Measurements from ENCODE around the gene TUBB1. TPM values are rescaled to one million over a fixed set of nuclear protein-coding genes. Genes with fewer than 3 reads are reported as not detected.

The TUBB1 gene
- total and polyA plus RNA-seq, 8 donors = 0.04 to 1.2 (median 0.14) TPM; not detected in 1

DNA sequence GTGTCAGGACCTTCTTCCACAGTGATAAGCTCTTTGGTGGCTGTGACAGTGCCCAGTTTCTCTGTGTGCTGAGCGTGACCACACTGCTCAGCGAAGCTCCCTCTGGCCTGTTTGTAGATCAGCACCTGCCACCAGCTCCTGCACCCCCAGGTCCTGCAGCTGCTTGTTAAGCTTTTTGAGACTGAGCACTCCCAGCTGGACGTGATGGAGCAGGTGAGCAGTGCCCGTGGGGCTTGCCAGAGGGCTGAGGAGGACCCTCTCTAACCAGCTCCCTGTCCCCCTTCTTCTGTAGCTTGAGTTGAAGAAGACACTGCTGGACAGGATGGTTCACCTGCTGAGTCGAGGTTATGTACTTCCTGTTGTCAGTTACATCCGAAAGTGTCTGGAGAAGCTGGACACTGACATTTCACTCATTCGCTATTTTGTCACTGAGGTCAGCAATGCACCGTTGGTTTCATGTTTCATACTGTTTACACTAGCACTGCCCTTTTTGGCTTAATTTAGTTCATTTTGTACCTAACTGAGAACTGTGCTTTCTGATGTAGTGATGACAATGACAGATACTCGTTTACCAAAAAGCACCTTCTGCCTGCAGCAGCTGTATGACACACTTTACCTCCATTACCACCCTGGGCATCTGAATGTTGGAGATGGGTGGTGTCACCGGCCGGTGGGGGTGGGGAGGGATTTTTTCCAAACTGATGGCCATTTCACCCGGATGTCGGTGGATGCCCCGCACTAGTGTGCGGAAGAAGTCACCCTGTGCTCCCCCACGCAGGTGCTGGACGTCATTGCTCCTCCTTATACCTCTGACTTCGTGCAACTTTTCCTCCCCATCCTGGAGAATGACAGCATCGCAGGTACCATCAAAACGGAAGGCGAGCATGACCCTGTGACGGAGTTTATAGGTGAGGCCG, 25.6 kb upstream of the TUBB1 start:
- peak in 2 of 4 donors; percentile 7 to 38 for ATAC-seq

DNA sequence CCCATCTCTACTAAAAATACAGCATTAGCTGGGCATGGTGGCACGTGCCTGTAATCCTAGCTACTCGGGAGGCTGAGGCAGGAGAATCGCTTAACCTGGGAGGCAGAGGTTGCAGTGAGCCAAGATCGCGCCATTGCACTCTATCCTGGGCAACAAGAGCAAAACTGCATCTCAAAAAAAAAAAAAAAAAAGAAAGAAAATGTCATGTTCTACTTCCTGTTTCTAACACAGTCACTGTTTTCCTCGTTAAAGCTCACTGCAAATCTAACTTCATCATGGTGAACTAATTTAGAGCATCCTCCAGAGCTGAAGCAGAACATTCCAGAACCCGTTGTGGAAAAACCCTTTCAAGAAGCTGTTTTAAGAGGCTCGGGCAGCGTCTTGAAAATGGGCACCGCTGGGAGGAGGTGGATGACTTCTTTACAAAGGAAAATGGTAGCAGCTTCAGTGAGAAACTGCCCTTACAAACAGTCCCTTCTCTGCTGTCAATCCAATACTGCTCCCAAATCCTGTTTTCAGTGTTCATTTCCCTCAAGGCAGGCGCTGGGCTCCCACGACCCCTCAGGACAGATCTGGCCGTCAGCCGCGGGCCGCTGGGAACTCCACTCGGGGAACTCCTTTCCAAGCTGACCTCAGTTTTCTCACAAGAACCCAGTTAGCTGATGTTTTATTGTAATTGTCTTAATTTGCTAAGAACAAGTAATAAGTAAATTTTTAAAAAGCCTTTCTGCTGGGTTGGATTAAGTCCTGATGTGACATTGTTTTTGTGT, 24.7 kb upstream of the TUBB1 start:
- 85 to 87% methylated on average over 17 of the region's 17 CpGs for WGBS, 2 donors
- FAIRE-seq (no peak), ATAC-seq (no peak), DNase-seq (peak in 1 of 6 donors; percentile 47)
- Histone ChIP-seq H3K9me3 (no peaks in the 10 kb centered on the region), H3K4me3 (no peak overlapping the region), H3K4me1 (peaks cover 0 to 3% (median 0%) of the 10 kb centered on the region in 3 donors), H3K27ac (no peak overlapping the region), H3K36me3 (peaks cover 0 to 67% (median 22%) of the 10 kb centered on the region in 3 donors), H3K27me3 (no peaks in the 10 kb centered on the region)
- intact Hi-C loops (cut with DNase I) = no loop called here
- TF ChIP-seq, protein P1, sequence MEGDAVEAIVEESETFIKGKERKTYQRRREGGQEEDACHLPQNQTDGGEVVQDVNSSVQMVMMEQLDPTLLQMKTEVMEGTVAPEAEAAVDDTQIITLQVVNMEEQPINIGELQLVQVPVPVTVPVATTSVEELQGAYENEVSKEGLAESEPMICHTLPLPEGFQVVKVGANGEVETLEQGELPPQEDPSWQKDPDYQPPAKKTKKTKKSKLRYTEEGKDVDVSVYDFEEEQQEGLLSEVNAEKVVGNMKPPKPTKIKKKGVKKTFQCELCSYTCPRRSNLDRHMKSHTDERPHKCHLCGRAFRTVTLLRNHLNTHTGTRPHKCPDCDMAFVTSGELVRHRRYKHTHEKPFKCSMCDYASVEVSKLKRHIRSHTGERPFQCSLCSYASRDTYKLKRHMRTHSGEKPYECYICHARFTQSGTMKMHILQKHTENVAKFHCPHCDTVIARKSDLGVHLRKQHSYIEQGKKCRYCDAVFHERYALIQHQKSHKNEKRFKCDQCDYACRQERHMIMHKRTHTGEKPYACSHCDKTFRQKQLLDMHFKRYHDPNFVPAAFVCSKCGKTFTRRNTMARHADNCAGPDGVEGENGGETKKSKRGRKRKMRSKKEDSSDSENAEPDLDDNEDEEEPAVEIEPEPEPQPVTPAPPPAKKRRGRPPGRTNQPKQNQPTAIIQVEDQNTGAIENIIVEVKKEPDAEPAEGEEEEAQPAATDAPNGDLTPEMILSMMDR (IDR thresholded peaks at IDR 0.05) = no peak

More for the DNA sequence above, 25.6 kb upstream of the TUBB1 start:
- DNase-seq = peak in 3 of 6 donors; percentile 6 to 44 (median 10)
- no peak overlapping the region for H3K4me3 ChIP-seq
- no peak for FAIRE-seq
- peaks cover 0 to 76% (median 31%) of the 10 kb centered on the region in 3 donors for H3K36me3 ChIP-seq
- TF ChIP-seq, protein P1 (IDR thresholded peaks at IDR 0.05) = no peak
- H3K27ac ChIP-seq = no peak overlapping the region
- H3K4me1 ChIP-seq = peaks cover 0 to 3% (median 0%) of the 10 kb centered on the region in 3 donors
- intact Hi-C loops (cut with DNase I) = no loop called here
- H3K27me3 ChIP-seq = no peaks in the 10 kb centered on the region
- H3K9me3 ChIP-seq = no peaks in the 10 kb centered on the region
- WGBS, 2 donors = 86 to 87% methylated on average over 23 of the region's 23 CpGs

DNA sequence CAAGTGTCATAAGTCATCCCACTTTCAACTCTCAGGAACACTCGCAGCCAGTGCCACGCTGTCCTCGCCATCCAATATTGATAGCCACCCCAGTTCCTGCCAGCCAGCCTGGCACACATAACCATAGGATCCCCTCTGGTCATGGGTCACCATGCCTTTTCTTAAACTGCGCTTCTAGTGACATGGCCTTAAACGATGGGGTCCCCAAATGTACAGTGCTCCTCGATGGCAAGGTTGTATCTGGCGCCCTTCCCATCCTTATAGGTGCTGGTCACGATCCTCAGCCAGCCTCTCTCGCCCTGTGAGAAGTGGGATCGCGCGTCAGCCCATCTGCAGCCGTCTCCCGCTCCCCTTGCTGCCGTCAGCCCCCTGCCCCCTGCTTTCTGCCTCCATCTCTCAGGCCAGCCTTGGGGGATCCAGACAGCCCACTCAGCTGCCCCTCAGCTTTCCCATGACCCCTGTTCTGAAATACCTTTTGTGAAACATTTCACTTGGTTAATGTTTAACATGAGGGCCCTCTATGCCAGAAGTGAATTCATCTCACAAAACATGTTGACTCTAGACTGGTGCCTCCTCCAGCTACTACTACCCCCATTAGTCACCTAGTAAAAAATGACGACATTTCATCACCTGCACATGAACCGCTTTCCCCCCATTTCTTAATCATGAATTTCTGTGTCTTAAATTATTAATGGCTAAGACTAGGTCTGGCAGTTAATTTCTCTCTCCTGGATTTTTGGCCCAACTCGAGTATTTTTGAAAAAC, 23.6 kb upstream of the TUBB1 start:
- Histone ChIP-seq H3K36me3 (peaks cover 0 to 58% (median 18%) of the 10 kb centered on the region in 3 donors), H3K27ac (peak overlapping the region in 2 of 4 donors; percentile 54 to 57), H3K4me3 (no peak overlapping the region), H3K9me3 (no peaks in the 10 kb centered on the region), H3K4me1 (peaks cover 0 to 3% (median 0%) of the 10 kb centered on the region in 3 donors), H3K27me3 (no peaks in the 10 kb centered on the region)
- TF ChIP-seq, protein P1 (IDR thresholded peaks at IDR 0.05) = no peak
- ATAC-seq (peak; percentile 55 to 84 (median 78)), DNase-seq (peak in 1 of 6 donors; percentile 37), FAIRE-seq (no peak)
- intact Hi-C loops (cut with DNase I) = no loop called here
- 60 to 66% methylated on average over 18 of the region's 18 CpGs for WGBS, 2 donors

DNA sequence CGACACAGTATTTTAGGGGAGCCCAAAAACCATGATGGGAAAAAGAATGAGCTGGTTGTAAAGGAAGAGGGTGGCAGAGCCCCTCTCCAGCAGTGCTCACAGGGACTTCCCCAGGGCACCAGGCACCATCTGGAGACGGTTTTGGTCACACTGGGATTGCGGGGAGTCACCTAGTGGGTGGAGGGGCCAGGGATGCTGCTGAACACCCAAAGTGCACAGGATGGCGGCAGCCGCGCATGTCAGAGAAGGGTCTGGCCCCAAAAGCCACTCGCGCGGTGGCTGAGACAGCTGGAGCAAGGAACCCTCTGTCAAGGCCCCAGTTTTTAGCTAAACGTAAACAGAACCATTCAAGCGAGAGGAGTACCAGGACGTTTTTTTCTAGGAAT, 23.0 kb upstream of the TUBB1 start:
- Histone ChIP-seq H3K4me1 (peaks cover 0 to 3% (median 0%) of the 10 kb centered on the region in 3 donors), H3K4me3 (no peak overlapping the region), H3K36me3 (peaks cover 0 to 56% (median 17%) of the 10 kb centered on the region in 3 donors), H3K27ac (peak overlapping the region in 2 of 4 donors; percentile 48 to 57), H3K9me3 (no peaks in the 10 kb centered on the region), H3K27me3 (no peaks in the 10 kb centered on the region)
- TF ChIP-seq, protein P1 (IDR thresholded peaks at IDR 0.05) = no peak
- DNase-seq = peak in 1 of 6 donors; percentile 43
- intact Hi-C loops (cut with DNase I) = no loop called here
- ATAC-seq = peak in 1 of 4 donors; percentile 6
- no peak for FAIRE-seq
- 81 to 86% methylated on average over 12 of the region's 12 CpGs for WGBS, 2 donors
